NCI-H774 (cell line): ENCODE results near the gene WNT10A.
A peak's percentile ranks its signal among the peaks of the same experiment; 100 is the strongest.
"Not testable (repeated sequence)": the region's sequence is repeated elsewhere in the genome, so short reads cannot be mapped to it uniquely, and the experiment has no call there.

Experiments used
- DNase-seq: peaks from one replicate; lab custom pipeline; 2025; lab: John Stamatoyannopoulos, UW

WNT10A gene

DNA sequence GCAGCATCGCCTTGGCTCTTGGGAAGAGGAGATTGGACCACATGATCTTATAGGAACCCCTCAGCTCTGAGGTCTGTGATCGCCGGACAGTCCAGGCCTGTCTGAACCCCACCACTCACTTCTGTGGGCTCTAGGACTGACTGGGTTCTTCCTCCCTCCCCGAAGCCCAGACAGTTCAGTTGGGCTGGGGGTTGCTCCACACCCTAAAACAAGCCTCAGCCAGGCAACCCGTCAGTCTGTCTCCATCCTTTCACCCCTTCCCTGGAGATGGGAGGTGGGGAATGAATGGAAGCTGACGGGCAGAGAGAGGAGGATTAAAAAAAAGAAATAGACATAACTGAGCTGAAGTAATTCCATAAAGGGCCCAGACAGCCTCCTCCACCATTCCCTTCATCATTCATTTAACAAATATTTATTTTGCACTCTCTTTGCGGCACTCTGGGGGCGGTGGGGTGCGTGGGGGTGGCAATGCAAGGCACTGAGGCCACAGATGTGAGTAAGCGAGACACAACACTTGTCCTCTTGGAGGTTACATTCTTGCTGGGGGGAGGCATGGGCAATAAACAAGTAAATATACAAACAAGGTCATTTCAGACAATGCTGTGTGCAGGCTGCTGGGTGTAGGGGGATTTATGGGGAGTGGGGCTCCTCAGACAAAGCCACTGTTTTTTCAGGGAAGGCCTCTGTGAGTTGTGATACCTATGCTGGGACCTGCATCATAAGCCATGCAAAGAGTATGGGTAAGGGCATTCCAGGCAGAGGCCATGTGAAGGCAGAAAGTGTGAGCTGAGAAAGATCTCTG, 12.9 kb downstream of the WNT10A start:
- no peak for DNase-seq

DNA sequence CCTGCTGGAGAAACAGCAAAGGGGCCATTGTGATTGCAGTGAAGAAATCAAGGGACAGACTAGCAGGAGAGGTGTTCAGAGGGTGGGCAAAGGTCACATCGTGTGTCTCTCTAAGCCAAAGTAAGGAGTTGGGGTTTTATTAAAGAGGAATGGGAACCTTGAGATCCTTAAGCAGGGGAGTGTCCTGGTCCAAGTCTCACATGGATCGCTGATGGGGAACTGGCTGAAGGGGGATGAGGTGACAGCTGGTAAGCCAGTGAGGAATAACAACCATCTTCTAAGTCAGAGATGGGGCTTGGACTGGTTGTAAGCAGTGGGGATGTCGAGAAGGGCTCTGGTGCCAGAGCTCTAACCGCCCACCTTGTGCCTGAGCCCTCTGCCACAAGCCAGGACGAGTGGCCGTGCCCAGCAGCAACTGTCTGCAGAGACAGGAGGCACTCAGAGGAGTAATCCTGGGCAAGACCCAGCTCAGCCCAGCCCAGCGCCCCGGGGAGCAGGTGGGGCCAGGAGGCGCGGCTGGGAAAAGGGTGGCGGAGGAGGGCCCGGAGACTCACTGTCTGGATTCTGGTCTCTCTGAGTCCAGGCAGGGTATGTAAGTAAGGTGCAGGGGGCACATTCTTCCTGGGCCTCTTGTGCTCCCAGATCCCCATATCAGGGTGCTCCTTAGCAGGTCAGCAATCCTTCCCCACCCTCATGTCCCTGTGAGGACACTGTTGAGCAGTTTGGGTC, 13.7 kb downstream of the WNT10A start:
- no peak for DNase-seq

DNA sequence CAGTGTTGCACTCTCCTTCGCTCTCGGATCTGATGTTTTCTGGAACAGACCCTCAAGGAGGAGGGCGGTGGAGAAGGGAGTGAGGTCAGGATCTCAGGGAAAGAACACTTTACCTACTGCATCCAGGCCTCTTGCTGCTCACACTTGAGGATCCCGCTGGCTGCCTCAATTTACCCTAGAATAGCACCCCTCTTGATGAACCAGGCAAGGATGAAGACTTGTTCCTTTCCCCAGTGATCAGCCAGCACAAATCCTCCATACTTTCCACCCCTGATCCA, 14.2 kb downstream of the WNT10A start:
- no peak for DNase-seq

DNA sequence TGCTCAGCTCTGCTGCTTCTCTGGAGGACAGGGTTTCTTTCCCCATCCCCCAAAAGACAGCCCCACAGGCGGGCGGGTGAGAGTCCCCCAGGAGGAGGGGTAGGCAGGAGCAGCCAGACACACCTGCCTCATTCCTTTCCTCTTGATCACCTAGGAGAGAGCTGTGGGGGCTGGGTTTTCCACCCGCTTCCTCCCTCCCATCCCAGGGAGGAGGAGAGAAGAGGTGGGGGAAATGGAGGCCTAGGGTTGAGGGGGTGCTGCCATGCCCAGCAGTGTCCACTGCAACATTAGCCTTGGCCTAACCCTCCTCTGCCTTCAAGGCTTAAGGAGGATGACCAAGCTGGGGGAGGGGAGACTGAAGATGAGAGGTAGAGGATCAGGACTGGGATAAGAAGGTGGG, 14.7 kb downstream of the WNT10A start:
- no peak for DNase-seq

DNA sequence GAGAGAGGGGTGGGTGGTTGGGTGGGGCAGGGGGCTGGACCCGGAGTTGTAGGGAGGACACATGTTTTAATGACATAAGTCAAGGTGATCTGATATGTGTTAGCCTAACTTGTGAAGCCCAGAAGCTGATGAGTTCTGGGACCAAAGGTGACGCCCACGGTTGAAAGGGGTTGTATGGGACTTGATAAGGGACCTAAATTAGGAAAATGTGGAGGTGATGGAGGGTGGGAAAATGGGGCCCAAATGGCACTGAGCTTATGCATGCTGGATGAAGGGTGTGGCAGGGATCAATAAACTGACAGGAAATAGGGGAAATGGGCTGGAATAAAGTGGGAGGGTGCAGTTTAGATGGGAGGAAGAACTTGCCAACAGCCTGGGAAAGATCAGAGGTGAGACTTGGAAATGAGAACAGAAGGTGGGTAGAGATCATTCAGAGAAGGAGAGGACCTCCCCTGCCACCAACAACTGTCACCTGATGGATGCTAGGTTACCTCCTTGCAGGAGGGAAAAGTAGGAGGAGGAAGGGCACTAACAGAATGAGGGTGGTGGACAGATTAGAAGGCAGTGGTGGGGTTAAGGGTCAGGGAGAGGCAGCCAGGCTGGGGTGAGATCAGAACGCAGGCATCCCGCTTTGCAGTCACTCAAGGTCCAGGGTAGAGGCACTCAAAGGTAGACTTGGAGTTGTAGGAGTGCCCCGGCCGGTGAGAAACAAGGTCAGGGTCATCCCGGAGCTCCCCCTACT, 15.3 kb downstream of the WNT10A start:
- DNase-seq, result no peak

DNA sequence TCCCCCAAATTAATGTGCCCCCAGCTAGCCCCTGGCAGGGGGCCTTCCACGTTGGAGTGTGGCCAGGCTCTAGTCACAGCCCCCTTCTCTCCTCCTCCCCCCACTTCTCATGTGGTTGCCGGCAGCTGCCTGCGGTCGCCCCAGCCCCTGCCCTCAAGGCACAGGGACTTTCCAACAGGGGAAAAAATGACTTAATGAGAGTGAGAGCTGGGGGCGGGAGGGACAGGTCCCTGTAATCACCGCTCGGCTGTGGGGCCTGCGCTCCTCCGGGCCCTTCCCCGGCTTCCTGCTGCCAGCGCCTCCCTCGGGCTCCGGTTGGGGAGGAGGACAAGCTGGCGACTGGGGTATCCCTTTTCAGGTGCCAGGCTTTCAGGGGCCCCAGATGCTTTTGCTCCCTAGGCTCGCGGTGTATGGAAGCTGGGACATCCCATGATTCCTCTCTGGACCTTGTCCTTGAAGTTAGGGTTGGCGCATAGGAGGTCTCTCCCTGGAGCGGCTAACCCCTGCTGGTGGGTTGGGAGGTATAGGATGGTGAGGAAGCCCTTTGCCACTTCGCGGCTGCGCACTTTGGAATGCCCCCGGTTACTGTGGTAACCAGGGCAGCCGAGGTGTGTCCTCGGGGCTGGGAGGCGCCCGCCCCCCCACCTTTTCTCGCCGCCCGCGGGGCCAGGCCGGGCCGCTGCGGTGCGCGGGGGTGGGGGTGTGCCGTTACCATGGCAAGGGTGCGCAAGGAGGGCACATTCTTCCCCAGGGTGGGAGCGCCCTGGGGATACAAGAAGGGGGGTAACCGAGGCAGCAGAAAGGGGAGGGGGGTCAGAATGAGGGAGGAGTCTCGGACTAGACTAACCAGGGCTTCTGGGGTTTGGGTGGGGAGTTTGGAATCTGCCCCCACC, 16.1 kb downstream of the WNT10A start:
- no peak for DNase-seq

DNA sequence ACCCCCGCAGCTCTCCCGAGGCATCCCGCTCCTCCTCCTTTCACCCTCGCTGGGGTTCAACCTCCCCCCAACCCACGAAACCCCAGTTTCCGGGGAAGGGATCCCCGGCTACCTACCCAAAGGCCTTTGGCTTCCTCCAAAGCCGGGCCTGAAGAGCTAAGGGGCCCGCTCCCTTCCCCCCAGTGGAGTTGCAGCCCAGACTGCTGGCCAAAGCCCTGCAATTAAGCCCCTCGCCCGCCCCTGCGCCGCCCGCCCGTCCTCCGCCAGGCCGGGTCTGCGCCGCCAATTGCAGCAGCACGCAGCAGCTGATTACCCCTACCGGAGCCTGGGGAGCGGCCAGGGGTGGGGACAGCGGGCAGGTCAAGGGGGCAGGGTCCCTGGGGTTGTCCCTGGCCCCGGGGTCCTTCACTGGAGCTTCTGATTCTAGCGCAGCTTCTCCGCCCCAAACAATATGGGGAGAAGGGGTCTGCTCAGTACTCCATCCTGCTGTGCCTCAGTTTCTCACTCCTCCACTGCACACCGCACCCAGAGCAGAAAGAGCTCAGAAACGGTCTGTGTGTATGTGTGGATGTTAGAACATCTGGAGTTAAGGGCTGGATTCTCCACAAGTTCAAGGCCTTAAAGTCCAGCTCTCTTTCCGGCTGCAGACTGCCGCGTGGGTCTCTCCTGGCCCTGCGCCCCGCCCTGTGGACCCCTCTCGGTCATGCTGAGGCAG, 16.9 kb downstream of the WNT10A start:
- no peak for DNase-seq

DNA sequence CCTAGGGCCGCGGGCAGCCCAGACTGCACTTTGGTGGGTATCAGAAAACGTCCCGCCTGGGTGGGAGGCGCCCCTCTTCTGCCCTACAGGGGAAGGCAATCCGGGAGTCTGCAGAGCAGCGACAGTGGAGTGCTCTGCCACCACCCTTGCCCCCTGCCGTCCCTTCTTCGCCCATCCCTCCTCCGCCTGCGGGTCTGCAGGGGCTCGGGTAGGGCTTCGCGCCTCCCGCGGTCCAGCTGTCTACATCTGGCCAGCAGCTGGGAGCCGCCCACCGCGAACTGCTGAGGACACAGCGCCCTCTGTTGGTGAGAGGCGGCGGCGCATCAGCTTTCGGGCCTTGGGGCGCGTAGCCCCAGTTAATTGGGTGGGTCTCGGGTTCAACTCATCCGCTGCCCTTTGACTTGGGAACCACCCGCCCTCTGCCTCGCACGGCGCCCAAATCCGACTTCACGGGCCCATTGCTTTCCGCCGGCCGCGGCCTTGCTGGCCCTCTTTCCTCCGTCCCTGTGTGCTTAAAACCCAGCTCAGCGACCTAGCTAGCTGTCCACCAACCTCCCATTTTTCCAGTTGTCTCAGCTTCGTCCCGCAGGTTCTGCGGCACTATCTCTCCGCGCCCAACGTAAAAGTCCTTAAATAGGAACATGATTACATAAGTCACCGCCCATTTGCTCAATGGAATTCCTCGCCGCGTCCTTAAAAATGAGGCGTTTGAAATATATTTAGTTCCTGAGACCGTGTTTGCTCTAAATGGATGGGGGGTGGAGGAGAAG, 17.6 kb downstream of the WNT10A start:
- peak; percentile 24 for DNase-seq

DNA sequence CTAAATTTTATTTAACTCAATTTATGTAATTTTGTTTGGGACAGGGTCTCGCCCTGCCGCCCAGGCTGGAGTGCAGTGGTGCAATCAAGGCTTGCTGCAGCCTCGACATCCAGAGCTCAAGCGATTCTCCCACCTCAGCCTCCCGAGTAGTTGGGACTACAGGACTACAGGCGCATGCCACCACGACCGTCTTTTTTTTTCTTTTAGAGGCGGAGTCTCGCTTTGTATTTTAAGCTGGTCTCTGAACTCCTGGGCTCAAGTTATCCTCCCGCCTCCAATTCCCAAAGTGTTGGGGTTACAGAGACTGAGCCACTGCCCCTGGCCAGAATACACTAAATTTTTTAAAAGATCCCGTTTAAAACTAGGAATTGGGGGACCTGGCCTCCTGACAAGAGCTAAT, 18.5 kb downstream of the WNT10A start:
- DNase-seq, result no peak

DNA sequence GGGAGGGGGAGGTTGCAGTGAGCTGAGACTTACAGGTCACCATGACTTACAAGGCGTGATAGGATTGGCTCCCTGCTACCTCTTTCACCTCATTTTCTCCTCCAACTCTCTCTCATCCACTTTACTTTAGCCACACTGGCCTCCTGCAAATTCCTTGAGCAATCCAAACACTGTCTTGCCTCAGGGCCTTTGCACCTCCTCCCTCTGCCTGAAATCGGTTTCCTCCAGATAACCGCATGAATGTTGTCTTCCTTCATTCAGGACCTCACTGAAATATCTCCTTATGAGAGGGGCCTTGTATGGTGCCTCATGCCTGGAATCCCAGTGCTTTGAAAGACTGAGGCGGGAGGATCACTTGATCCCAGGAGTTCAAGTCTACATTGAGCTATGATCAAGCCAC, 21.8 kb downstream of the WNT10A start:
- DNase-seq, result no peak

DNA sequence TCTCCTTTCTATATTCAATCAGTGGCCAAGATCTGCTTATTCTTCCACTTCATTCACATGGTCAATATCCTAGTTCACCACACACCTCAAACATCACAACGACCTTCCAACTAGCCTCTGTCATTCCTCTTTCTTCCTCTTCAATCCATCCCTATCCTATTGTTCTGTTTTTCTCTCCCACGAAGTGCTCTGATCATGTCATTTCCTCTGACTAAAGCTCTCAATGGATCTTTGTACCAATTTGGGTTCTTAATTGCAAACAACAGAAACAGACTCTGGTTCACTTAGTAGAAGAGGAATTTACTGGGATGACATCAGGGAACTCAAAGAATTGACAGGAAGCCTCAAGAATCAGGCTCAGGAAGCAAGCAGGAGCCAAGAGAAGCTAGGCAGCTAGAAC, 23.5 kb downstream of the WNT10A start:
- DNase-seq, result no peak

DNA sequence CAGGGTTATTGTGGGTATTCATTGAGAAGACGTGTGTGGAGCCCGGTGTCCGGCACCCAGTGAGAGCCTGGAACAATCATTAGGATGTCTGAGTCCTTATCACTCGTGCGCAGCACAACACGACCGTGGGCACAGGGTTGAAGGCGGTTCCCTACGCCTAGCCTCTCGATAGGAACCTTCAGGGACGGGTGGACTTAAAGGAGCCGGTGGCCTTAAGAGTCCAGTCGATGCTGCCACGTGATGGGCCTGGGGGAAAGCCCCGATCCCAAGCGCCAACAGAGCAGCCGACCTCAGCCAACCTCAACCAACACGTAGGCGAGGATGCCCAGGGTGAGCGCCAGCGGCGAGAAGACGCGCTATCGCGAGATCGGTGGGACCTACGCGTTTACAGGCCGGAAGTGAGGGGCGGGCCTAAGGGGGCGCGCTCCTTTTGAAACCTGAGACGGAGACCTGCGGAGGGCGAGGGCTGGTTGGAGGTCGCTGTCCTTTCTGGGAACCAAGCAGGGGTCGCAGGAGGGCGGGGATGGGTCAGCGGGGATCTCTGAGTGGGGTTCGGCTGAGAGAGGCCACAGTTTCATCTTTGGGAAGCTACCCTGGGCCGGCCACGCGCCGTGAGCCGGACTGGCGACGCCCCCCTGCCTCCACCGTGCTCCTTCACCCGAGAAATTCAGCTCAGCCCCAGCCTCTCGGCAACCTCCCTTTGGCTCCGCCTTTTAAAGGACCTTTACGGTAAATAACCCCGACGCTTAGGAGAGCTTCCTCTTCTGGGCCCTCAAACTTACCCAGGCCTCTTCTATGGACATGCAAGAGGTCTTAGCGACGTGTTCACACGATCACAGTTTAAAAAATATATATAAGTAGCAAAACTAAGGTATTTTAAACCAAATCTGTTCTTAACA, 28.3 kb downstream of the WNT10A start:
- peak; percentile 92 for DNase-seq

DNA sequence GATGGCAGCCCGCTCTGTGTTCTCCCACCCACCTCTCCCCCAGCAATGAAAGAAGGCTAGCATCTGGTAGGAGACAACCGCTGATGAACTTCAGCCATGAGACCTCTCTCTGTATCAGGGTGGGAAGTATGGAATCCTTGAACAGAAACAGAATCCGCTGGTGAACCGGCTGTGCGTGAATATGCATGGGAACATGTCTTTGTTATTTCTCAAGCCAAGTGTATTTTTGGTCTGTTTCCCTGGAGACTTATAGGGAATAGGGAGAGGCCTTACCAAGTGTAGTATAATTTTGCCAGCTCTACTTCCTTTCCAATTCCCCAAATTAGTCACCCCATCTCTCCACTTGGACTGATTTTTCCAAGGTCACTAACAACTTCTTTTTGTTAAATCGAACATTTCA, 30.1 kb downstream of the WNT10A start:
- no peak for DNase-seq

DNA sequence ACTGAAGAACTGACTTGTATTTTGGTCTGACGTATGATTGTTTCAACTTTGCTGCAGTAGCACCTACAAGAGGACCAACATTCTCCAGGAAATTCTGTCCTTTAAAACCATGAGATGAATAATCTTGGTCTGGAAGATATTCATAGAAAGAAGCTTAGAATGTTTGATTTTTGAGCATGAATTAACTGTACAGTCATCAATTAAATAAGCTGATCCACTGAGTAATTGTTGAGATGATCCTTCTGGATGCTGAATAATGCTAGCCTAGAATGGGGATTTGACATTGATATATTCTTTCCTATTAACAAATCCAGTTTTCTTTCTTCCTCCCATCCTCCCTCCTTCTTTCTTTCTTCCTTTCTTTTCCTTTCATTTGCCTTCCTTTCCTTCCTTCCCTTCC, 39.9 kb downstream of the WNT10A start:
- no peak for DNase-seq

DNA sequence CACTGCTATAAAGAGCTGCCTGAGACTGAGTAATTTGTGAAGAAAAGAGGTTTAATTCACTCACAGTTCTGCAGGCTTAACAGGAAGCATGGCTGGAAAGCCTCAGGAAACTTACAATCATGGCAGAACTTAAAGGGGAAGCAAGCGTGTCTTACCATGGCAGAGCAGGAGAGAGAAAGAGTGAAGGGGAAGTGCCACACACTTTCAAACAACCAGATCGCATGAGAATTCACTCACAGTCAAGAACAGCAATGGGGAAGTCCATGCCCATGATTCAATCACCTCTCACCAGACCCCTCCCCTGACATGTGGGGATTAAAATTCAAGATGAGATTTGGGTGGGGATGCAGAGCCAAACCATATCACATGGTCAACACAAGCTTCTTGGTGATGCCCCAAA, 44.1 kb downstream of the WNT10A start:
- DNase-seq, result no peak

DNA sequence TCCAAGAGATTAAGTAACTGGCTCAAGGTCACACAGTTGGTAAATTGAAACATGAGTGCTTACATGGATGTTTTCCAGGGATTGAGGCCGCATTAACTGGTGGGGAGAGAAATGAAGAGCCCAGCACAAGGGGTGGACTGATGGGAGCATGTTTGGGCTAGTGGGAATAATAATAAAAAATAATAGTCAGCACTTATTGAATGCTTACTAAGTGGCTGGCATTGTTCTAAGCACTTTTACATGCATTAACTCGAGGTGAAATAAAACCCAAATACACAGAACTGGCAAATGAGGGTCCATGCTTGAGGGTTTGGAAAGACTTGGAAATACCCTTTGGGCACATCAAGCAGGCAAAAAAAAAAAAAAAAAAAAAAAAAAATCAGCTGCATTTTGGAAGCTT, 44.8 kb downstream of the WNT10A start:
- DNase-seq, result no peak

DNA sequence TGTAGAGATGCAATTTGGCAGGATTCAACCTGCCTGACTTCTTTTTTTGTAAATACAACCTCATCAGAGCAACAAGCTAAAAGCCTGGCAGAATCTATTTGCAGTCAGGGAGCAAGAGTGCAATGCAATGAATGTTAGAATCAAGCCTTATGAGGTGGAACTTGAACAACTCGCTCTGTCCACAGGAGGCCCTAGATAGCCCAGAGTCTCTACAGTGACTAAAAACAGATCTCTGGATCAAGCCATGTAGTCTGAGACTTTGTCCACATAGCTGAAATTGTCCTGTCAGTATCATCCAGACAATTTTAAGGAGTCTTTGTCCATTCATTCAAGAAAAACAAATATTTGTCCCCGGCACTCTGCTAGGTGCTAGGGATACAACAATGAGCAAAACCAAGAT, 46.8 kb downstream of the WNT10A start:
- DNase-seq, result peak; percentile 27

DNA sequence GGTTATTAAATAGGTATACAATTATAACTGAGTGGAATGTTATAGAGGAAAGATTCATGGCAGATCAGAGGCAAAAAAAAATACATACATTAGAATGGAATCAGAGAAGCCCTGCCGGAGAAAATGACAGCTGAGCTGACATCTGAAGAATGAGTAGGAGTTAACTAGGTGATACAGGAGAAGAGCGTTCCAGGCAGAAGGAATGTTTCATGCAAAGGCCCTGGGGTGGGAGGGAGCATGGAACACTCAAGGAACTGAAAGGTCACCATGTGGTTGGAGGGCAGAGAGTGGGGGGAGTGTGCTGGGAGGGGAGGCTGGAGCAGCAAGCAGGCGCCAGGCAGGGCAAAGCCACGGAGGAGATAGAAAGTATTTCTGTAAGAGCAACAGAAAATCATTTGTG, 47.2 kb downstream of the WNT10A start:
- DNase-seq, result no peak

DNA sequence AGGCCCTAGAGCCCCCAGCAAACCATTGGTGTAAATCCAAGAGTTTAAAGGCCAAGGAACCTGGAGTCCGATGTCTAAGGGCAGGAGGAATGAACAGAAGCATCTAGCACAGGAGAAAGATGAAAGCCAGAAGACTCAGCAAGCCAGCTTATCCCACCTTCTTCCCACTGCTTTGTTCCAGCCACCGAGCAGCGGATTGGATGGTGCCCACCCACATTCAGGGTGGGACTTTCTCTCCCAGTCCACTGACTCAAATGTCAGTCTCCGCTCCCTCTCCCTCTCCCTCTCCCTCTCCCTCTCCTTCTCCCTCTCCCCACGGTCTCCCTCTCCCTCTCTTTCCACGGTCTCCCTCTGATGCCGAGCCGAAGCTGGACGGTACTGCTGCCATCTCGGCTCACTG, 49.8 kb downstream of the WNT10A start:
- DNase-seq, result not testable (repeated sequence)

DNA sequence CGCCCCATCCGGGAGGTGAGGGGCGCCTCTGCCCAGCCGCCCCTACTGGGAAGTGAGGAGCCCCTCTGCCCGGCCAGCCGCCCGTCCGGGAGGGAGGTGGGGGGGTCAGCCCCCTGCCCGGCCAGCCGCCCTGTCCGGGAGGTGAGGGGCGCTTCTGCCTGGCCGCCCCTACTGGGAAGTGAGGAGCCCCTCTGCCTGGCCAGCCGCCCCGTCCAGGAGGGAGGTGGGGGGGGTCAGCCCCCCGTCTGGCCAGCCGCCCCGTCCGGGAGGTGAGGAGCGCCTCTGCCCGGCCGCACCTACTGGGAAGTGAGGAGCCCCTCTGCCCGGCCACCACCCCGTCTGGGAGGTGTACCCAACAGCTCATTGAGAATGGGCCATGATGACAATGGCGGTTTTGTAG, 51.1 kb downstream of the WNT10A start:
- not testable (repeated sequence) for DNase-seq
